KOPT-K1 (cell line): Measurements from ENCODE around the gene CRIP2.
A peak's percentile ranks its signal among the peaks of the same experiment; 100 is the strongest.

Experiments
- H3K27ac ChIP-seq: fragments of 200-600 bp; sonication (generic); 2 replicates; pipeline ENCODE4 v1.5.1; 2016; ENCODE audit warnings: antibody characterized with exemption, mild to moderate bottlenecking, low read depth, low read length; ENCODE audit not compliant: poor library complexity, severe bottlenecking
- H3K36me3 ChIP-seq: fragments of 200-600 bp; sonication (generic); 2 replicates; pipeline ENCODE4 v1.5.1; 2017; ENCODE audit warnings: antibody characterized with exemption, mild to moderate bottlenecking, low read length, moderate library complexity; ENCODE audit not compliant: insufficient read depth
- H3K9me3 ChIP-seq: fragments of 200-600 bp; sonication (generic); 2 replicates; pipeline ENCODE4 v1.5.1; 2017; ENCODE audit warnings: antibody characterized with exemption, low read length, mild to moderate bottlenecking; ENCODE audit not compliant: insufficient read depth, poor library complexity, severe bottlenecking

Gene CRIP2

GRCh38 chr14:105492031-105492970, 17.7 kb downstream of the CRIP2 start:
- H3K27ac ChIP-seq: peak overlapping the region; percentile 82
- H3K9me3 ChIP-seq: no peaks in the 10 kb centered on the region
- H3K36me3 ChIP-seq: peaks cover 25% of the 10 kb centered on the region; the same call in 1 of the 2 replicates

- H3K9me3 ChIP-seq: no peaks in the 10 kb centered on the region
- H3K27ac ChIP-seq: no peak overlapping the region
- peaks cover 29% of the 10 kb centered on the region; the same call in 1 of the 2 replicates for H3K36me3 ChIP-seq
Observed at GRCh38 chr14:105492971-105493871, 18.6 kb downstream of the CRIP2 start.

GRCh38 chr14:105493921-105494605, 19.4 kb downstream of the CRIP2 start:
- no peak overlapping the region for H3K27ac ChIP-seq
- no peaks in the 10 kb centered on the region for H3K9me3 ChIP-seq
- H3K36me3 ChIP-seq: peaks cover 33% of the 10 kb centered on the region; the same call in 1 of the 2 replicates

DNA sequence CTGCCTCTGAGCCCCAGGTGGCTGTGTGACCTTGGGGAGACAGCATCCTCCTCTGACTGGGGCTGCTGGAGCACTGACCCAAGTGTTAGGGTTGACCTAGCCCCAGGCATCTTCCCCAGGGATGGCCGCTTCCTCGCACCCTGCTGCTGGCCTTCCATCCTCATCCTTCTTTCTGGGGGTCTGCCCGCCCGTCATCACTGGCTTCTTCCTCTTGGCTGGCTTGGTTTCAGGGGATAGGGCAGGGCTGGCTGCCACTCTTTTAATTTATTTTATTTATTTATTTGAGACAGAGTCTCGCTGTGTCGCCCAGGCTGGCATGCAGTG, 19.9 kb downstream of the CRIP2 start:
- Histone ChIP-seq H3K36me3 (peaks cover 33% of the 10 kb centered on the region; the same call in 1 of the 2 replicates), H3K9me3 (no peaks in the 10 kb centered on the region), H3K27ac (no peak overlapping the region)

DNA sequence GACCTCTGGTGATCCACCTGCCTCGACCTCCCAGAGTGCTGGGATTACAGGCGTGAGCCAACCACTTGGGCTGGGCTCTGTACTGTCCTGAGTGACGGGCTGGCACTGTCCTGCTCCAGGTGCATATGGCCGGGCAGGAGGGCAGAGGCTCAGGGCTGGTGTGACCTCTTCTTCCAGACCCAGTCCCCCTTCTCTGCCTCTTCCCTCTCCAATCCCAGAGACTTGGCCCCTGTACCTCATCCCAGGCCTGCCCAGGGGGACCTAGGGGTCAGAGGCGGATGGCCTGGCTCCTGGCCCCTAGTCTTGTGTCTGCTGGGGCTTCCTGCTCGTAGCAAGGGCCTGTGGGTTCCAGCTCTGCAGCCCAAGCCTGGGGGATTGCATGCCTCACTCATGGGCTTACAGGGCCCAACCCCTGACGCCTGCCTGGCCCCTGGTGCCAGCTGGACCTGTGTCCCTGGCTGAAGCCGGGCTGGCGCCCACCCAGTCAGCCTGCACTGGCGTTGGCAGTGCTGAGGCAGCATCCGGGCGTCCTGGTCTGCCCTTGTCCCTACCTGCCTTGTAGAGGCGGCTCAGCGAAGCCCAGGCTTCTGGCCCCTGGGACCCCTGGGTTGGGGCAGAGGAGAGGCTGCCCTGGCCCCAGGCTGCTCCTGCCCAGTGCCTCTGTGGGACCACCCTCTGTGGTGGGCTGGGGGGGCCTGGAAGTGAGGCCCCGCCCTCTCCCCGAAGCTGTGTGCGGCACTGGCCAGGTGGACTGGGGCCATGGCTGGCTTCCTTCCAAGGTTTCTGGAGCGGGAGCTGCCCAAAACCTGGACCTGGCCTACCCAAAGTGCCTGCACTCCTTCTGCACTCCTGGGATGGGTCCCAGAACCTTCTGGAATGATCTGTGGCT, 20.7 kb downstream of the CRIP2 start:
- H3K9me3 ChIP-seq: no peaks in the 10 kb centered on the region
- peaks cover 33% of the 10 kb centered on the region; the same call in 1 of the 2 replicates for H3K36me3 ChIP-seq
- H3K27ac ChIP-seq: no peak overlapping the region

GRCh38 chr14:105495990-105496830, 21.6 kb downstream of the CRIP2 start:
- H3K27ac ChIP-seq: no peak overlapping the region
- peaks cover 33% of the 10 kb centered on the region; the same call in 1 of the 2 replicates for H3K36me3 ChIP-seq

GRCh38 chr14:105496831-105497591, 22.4 kb downstream of the CRIP2 start:
- Histone ChIP-seq H3K27ac (no peak overlapping the region), H3K9me3 (no peaks in the 10 kb centered on the region), H3K36me3 (peaks cover 33% of the 10 kb centered on the region; the same call in 1 of the 2 replicates)

More at GRCh38 chr14:105495990-105496830, 21.6 kb downstream of the CRIP2 start:
- no peaks in the 10 kb centered on the region for H3K9me3 ChIP-seq

- Histone ChIP-seq H3K9me3 (no peaks in the 10 kb centered on the region), H3K27ac (no peak overlapping the region), H3K36me3 (peaks cover 26% of the 10 kb centered on the region; the same call in 1 of the 2 replicates)
Observed at GRCh38 chr14:105497671-105498429, 23.2 kb downstream of the CRIP2 start.

- Histone ChIP-seq H3K9me3 (no peaks in the 10 kb centered on the region), H3K27ac (no peak overlapping the region), H3K36me3 (peaks cover 19% of the 10 kb centered on the region; the same call in 1 of the 2 replicates)
Observed at GRCh38 chr14:105498430-105499255, 24.0 kb downstream of the CRIP2 start.

- Histone ChIP-seq H3K9me3 (no peaks in the 10 kb centered on the region), H3K27ac (no peak overlapping the region), H3K36me3 (peaks cover 14% of the 10 kb centered on the region; the same call in 1 of the 2 replicates)
Observed at GRCh38 chr14:105499256-105500035, 24.8 kb downstream of the CRIP2 start.
